Large intestine (tissue), 3 donors: ENCODE data around the gene TMEM190. TPM values are rescaled to one million over a fixed set of nuclear protein-coding genes. Genes with fewer than 3 reads are reported as not detected.

ENCODE experiments used
- DNase-seq, 2 donors: peaks; one replicate each; pipeline versions ENCODE4 v3.0.0 to v3.0.0-alpha.2; 2013
- H3K27ac ChIP-seq: one replicate; pipeline ENCODE4 v1.5.1; 2013; ENCODE audit warnings: low read length
- H3K27me3 ChIP-seq: 2 replicates; pipeline ENCODE4 v1.6.1; 2013; ENCODE audit warnings: low read length; ENCODE audit not compliant: control insufficient read depth, insufficient read depth
- H3K36me3 ChIP-seq: 2 replicates; pipeline ENCODE4 v1.6.1; 2013; ENCODE audit warnings: low read length; ENCODE audit not compliant: control insufficient read depth, insufficient read depth
- H3K4me1 ChIP-seq: one replicate; pipeline ENCODE4 v1.6.1; 2013; ENCODE audit warnings: low read length; ENCODE audit not compliant: control insufficient read depth, insufficient read depth
- H3K4me3 ChIP-seq: one replicate; pipeline ENCODE4 v1.5.1; 2013; ENCODE audit warnings: low read length
- H3K9me3 ChIP-seq: one replicate; pipeline ENCODE4 v1.6.1; 2013; ENCODE audit warnings: mild to moderate bottlenecking, low read depth, low read length, moderate library complexity; ENCODE audit not compliant: control insufficient read depth
- WGBS: methylation state at CpG from one replicate; pipeline ENCODE4 v1.1.5; 2013; ENCODE audit warnings: low lambda C conversion rate; ENCODE audit not compliant: insufficient coverage; 5-methylcytosine and 5-hydroxymethylcytosine counted together
- polyA plus RNA-seq: library from polyadenylated mRNA; unstranded; fragments of 120-200 nt; gene quantifications from one replicate; pipeline ENCODE4 v1.2.1, GENCODE V29; 2013

TMEM190 gene
- polyA plus RNA-seq, 1 donor = 0.93 TPM

GRCh38 chr19:55384920-55385723 lies 8.5 kb downstream of the TMEM190 start:
- peak overlapping the region; percentile 90 for H3K4me3 ChIP-seq
- no peaks in the 10 kb centered on the region for H3K9me3 ChIP-seq
- H3K4me1 ChIP-seq = peaks cover 30% of the 10 kb centered on the region
- DNase-seq = peak; percentile 94 to 97
- H3K27me3 ChIP-seq = no peaks in the 10 kb centered on the region
- H3K27ac ChIP-seq = peak overlapping the region; percentile 92
- H3K36me3 ChIP-seq = peaks cover 32% of the 10 kb centered on the region
- WGBS = no CpG with 5 or more reads among the region's 34 CpGs

- H3K27me3 ChIP-seq = no peaks in the 10 kb centered on the region
- peak within 1 kb of the TSS; percentile 90 for H3K4me3 ChIP-seq
- DNase-seq = peak; percentile 98 to 99
- no CpG with 5 or more reads among the region's 68 CpGs for WGBS
- no peaks in the 10 kb centered on the region for H3K9me3 ChIP-seq
- H3K4me1 ChIP-seq = peaks cover 30% of the 10 kb centered on the region
- peaks cover 38% of the 10 kb centered on the region for H3K36me3 ChIP-seq
- H3K27ac ChIP-seq = peak within 1 kb of the TSS; percentile 92
Measured at GRCh38 chr19:55385724-55386492, 9.3 kb downstream of the TMEM190 start, which contains the start of gene RPL28. TSS of gene RPL28 (plus strand) at chr19:55385932. CDS start at chr19:55386358, 426 bp downstream.

DNA sequence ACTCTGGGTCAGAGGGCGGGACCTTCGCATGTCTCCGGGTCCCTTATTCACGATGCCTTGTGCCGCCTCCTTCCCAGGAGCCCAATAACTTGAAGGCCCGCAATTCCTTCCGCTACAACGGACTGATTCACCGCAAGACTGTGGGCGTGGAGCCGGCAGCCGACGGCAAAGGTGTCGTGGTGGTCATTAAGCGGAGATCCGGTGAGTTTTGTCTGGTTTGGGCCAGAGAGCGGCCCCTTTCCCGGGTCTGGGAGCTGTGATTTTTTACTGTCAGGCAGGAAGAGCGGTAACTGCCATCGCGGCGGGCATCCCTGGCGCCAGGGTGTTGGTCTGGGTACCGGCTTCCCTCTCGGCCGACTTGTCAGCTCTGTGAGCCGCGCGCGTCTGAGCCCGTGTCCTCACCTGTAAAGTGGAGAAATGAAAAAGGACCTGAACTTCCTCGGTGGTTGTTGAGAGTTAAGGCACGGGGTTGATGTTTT lies 9.9 kb downstream of the TMEM190 start:
- H3K27me3 ChIP-seq = no peaks in the 10 kb centered on the region
- peaks cover 44% of the 10 kb centered on the region for H3K36me3 ChIP-seq
- H3K9me3 ChIP-seq = no peaks in the 10 kb centered on the region
- no CpG with 5 or more reads among the region's 33 CpGs for WGBS
- peak overlapping the region; percentile 90 for H3K4me3 ChIP-seq
- H3K4me1 ChIP-seq = peaks cover 30% of the 10 kb centered on the region
- no peak for DNase-seq
- peak overlapping the region; percentile 57 for H3K27ac ChIP-seq

DNA sequence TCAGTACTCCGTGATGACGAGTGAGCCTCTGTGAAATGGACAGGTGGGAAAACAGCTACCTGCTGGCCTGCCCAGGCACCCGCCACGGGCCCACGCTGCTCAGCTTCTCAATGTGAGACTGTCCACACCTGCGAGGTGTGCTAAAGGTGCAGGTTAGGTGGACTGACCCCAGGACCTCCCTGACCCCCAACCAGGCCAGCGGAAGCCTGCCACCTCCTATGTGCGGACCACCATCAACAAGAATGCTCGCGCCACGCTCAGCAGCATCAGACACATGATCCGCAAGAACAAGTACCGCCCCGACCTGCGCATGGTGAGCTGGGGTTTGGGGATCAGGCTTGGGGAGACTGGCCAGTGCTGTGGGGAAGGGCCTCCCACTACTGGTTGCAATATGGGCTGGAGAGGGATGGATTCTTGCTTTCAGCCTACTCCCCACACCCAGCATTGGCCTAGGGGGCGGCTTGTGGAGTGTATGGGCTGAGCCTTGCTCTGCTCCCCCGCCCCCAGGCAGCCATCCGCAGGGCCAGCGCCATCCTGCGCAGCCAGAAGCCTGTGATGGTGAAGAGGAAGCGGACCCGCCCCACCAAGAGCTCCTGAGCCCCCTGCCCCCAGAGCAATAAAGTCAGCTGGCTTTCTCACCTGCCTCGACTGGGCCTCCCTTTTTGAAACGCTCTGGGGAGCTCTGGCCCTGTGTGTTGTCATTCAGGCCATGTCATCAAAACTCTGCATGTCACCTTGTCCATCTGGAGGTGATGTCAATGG lies 11.3 kb downstream of the TMEM190 start:
- WGBS = no CpG with 5 or more reads among the region's 24 CpGs
- no peak overlapping the region for H3K27ac ChIP-seq

GRCh38 chr19:55389386-55390317 lies 13.0 kb downstream of the TMEM190 start:
- Histone ChIP-seq H3K36me3 (peaks cover 49% of the 10 kb centered on the region), H3K27me3 (no peaks in the 10 kb centered on the region), H3K9me3 (no peaks in the 10 kb centered on the region), H3K27ac (no peak overlapping the region), H3K4me3 (no peak overlapping the region), H3K4me1 (peaks cover 20% of the 10 kb centered on the region)
- no peak for DNase-seq
- no CpG with 5 or more reads among the region's 21 CpGs for WGBS

More for the DNA sequence above, 11.3 kb downstream of the TMEM190 start:
- H3K36me3 ChIP-seq = peaks cover 49% of the 10 kb centered on the region
- peak overlapping the region; percentile 90 for H3K4me3 ChIP-seq
- peaks cover 30% of the 10 kb centered on the region for H3K4me1 ChIP-seq
- no peaks in the 10 kb centered on the region for H3K27me3 ChIP-seq
- no peaks in the 10 kb centered on the region for H3K9me3 ChIP-seq
- DNase-seq = no peak

DNA sequence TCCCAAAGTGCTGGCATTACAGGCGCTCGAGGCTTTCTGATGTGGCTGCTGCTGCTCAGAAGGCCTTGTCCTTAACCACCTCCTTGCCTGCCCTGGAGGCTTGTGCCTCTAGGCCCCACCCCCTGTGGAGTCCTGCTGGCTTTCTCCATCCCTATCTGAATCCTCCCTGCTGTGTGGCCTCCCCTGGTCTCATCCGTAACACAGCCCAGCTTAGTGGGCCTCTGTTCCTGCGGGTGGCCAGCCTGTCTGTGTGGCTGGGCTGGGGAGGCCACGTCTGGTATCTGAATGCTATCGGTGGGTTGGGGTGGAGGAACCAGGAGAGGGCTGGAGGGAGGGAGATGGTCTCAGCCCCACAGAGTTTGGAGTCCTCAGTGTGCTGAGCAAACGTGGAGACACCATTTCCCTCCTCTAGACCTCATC lies 13.8 kb downstream of the TMEM190 start:
- peaks cover 16% of the 10 kb centered on the region for H3K4me1 ChIP-seq
- no peak overlapping the region for H3K4me3 ChIP-seq
- no peaks in the 10 kb centered on the region for H3K9me3 ChIP-seq
- H3K27ac ChIP-seq = no peak overlapping the region
- H3K36me3 ChIP-seq = peaks cover 49% of the 10 kb centered on the region
- no peak for DNase-seq
- H3K27me3 ChIP-seq = no peaks in the 10 kb centered on the region
- WGBS = no CpG with 5 or more reads among the region's 7 CpGs

DNA sequence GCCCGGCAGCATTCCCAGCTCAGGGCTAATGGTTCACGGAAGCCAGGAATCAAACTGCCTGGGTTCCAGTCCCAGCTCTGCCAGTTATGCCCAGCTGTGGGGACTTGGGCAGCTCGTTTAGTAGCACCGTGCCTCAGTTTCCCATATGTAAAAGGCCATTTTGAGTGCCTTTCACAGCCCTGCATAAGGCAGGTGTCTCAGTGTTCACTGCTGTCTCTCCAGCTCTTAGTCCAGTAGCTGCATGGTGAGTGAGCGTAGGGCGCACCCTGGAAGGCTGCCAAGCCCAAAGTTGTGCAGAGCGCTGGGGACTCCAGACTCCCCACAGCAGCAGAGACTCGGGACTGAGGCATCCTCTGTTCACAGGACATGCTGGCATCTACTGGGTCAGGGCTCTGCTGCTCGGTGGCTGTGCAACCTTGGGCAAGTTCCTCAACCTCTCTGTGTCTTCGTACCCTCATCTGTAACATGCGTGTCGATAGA lies 14.6 kb downstream of the TMEM190 start:
- Histone ChIP-seq H3K27ac (no peak overlapping the region), H3K36me3 (peaks cover 49% of the 10 kb centered on the region), H3K4me1 (peaks cover 16% of the 10 kb centered on the region), H3K9me3 (no peaks in the 10 kb centered on the region), H3K27me3 (no peaks in the 10 kb centered on the region), H3K4me3 (no peak overlapping the region)
- no peak for DNase-seq
- no CpG with 5 or more reads among the region's 12 CpGs for WGBS

- Histone ChIP-seq H3K27me3 (no peaks in the 10 kb centered on the region), H3K36me3 (peaks cover 49% of the 10 kb centered on the region), H3K4me1 (peaks cover 15% of the 10 kb centered on the region), H3K9me3 (no peaks in the 10 kb centered on the region), H3K4me3 (no peak overlapping the region), H3K27ac (no peak overlapping the region)
- no peak for DNase-seq
- no CpG with 5 or more reads among the region's 18 CpGs for WGBS
Measured at GRCh38 chr19:55391702-55392615, 15.3 kb downstream of the TMEM190 start.
